ENCODE results near the gene ERMP1.
A peak's percentile ranks its signal among the peaks of the same experiment; 100 is the strongest.

Gene ERMP1

GRCh38 chr9:5835808-5836207 is 2.9 kb upstream of the ERMP1 start:
- Histone ChIP-seq H3K36me3 (ENCODE audit: insufficient read depth, low read depth, low read length) (no peaks in the 10 kb centered on the region), H3K4me3 (ENCODE audit: low read length) (no peak overlapping the region), H3K9me3 (ENCODE audit: insufficient read depth, low read depth, low read length) (no peaks in the 10 kb centered on the region), H3K4me1 (ENCODE audit: insufficient read depth, low read length) (peaks cover 18% of the 10 kb centered on the region), H3K27me3 (ENCODE audit: insufficient read depth, low read length) (peaks cover 11% of the 10 kb centered on the region; the same call in 1 of the 2 replicates), H3K9ac (ENCODE audit: low read depth, low read length) (no peak overlapping the region), H3K27ac (ENCODE audit: low read length) (no peak overlapping the region)

- Histone ChIP-seq H3K27ac (ENCODE audit: low read length) (no peak overlapping the region), H3K9me3 (ENCODE audit: insufficient read depth, low read depth, low read length) (no peaks in the 10 kb centered on the region), H3K36me3 (ENCODE audit: insufficient read depth, low read depth, low read length) (peaks cover 4% of the 10 kb centered on the region; the same call in 1 of the 2 replicates), H3K27me3 (ENCODE audit: insufficient read depth, low read length) (peaks cover 11% of the 10 kb centered on the region; the same call in 1 of the 2 replicates), H3K4me3 (ENCODE audit: low read length) (no peak overlapping the region), H3K9ac (ENCODE audit: low read depth, low read length) (no peak overlapping the region), H3K4me1 (ENCODE audit: insufficient read depth, low read length) (peaks cover 15% of the 10 kb centered on the region)
Observed at GRCh38 chr9:5834214-5834613, 1.3 kb upstream of the ERMP1 start.

GRCh38 chr9:5832071-5832537 is 813 bp downstream of the ERMP1 start:
- Histone ChIP-seq H3K9ac (ENCODE audit: low read depth, low read length) (peak overlapping the region; percentile 80), H3K9me3 (ENCODE audit: insufficient read depth, low read depth, low read length) (no peaks in the 10 kb centered on the region), H3K4me3 (ENCODE audit: low read length) (peak overlapping the region; percentile 87), H3K27ac (ENCODE audit: low read length) (no peak overlapping the region), H3K27me3 (ENCODE audit: insufficient read depth, low read length) (peaks cover 11% of the 10 kb centered on the region; the same call in 1 of the 2 replicates), H3K36me3 (ENCODE audit: insufficient read depth, low read depth, low read length) (peaks cover 15% of the 10 kb centered on the region), H3K4me1 (ENCODE audit: insufficient read depth, low read length) (peaks cover 11% of the 10 kb centered on the region)

- Histone ChIP-seq H3K27me3 (ENCODE audit: insufficient read depth, low read length) (no peaks in the 10 kb centered on the region), H3K4me1 (ENCODE audit: insufficient read depth, low read length) (no peaks in the 10 kb centered on the region)
Observed at GRCh38 chr9:5825895-5826622, 6.9 kb downstream of the ERMP1 start.

GRCh38 chr9:5825223-5825622 is 7.7 kb downstream of the ERMP1 start:
- H3K9ac ChIP-seq (ENCODE audit: low read depth, low read length): no peak overlapping the region
- no peak overlapping the region for H3K4me3 ChIP-seq (ENCODE audit: low read length)
- no peaks in the 10 kb centered on the region for H3K27me3 ChIP-seq (ENCODE audit: insufficient read depth, low read length)
- no peaks in the 10 kb centered on the region for H3K4me1 ChIP-seq (ENCODE audit: insufficient read depth, low read length)
- no peaks in the 10 kb centered on the region for H3K9me3 ChIP-seq (ENCODE audit: insufficient read depth, low read depth, low read length)
- peaks cover 39% of the 10 kb centered on the region for H3K36me3 ChIP-seq (ENCODE audit: insufficient read depth, low read depth, low read length)
- no peak overlapping the region for H3K27ac ChIP-seq (ENCODE audit: low read length)

More at GRCh38 chr9:5825895-5826622, 6.9 kb downstream of the ERMP1 start:
- Histone ChIP-seq H3K9ac (ENCODE audit: low read depth, low read length) (no peak overlapping the region), H3K9me3 (ENCODE audit: insufficient read depth, low read depth, low read length) (no peaks in the 10 kb centered on the region), H3K27ac (ENCODE audit: low read length) (no peak overlapping the region), H3K4me3 (ENCODE audit: low read length) (no peak overlapping the region), H3K36me3 (ENCODE audit: insufficient read depth, low read depth, low read length) (peaks cover 39% of the 10 kb centered on the region)

GRCh38 chr9:5820425-5820824 is 12.5 kb downstream of the ERMP1 start:
- Histone ChIP-seq H3K27me3 (ENCODE audit: insufficient read depth, low read length) (no peaks in the 10 kb centered on the region), H3K9me3 (ENCODE audit: insufficient read depth, low read depth, low read length) (no peaks in the 10 kb centered on the region), H3K9ac (ENCODE audit: low read depth, low read length) (no peak overlapping the region), H3K4me1 (ENCODE audit: insufficient read depth, low read length) (no peaks in the 10 kb centered on the region), H3K27ac (ENCODE audit: low read length) (no peak overlapping the region), H3K4me3 (ENCODE audit: low read length) (no peak overlapping the region), H3K36me3 (ENCODE audit: insufficient read depth, low read depth, low read length) (peaks cover 24% of the 10 kb centered on the region)

- Histone ChIP-seq H3K9me3 (ENCODE audit: insufficient read depth, low read depth, low read length) (no peaks in the 10 kb centered on the region), H3K4me3 (ENCODE audit: low read length) (no peak overlapping the region), H3K4me1 (ENCODE audit: insufficient read depth, low read length) (no peaks in the 10 kb centered on the region), H3K9ac (ENCODE audit: low read depth, low read length) (no peak overlapping the region), H3K27me3 (ENCODE audit: insufficient read depth, low read length) (no peaks in the 10 kb centered on the region), H3K27ac (ENCODE audit: low read length) (no peak overlapping the region), H3K36me3 (ENCODE audit: insufficient read depth, low read depth, low read length) (peaks cover 21% of the 10 kb centered on the region)
Observed at GRCh38 chr9:5819174-5819573, 13.7 kb downstream of the ERMP1 start.

GRCh38 chr9:5818424-5819142 is 14.3 kb downstream of the ERMP1 start:
- Histone ChIP-seq H3K36me3 (ENCODE audit: insufficient read depth, low read depth, low read length) (peaks cover 24% of the 10 kb centered on the region), H3K27ac (ENCODE audit: low read length) (no peak overlapping the region), H3K4me3 (ENCODE audit: low read length) (no peak overlapping the region), H3K9ac (ENCODE audit: low read depth, low read length) (no peak overlapping the region), H3K4me1 (ENCODE audit: insufficient read depth, low read length) (no peaks in the 10 kb centered on the region), H3K9me3 (ENCODE audit: insufficient read depth, low read depth, low read length) (no peaks in the 10 kb centered on the region), H3K27me3 (ENCODE audit: insufficient read depth, low read length) (no peaks in the 10 kb centered on the region)

GRCh38 chr9:5817862-5818261 is 15.1 kb downstream of the ERMP1 start:
- Histone ChIP-seq H3K27ac (ENCODE audit: low read length) (no peak overlapping the region), H3K27me3 (ENCODE audit: insufficient read depth, low read length) (no peaks in the 10 kb centered on the region), H3K9me3 (ENCODE audit: insufficient read depth, low read depth, low read length) (no peaks in the 10 kb centered on the region), H3K36me3 (ENCODE audit: insufficient read depth, low read depth, low read length) (peaks cover 19% of the 10 kb centered on the region), H3K9ac (ENCODE audit: low read depth, low read length) (no peak overlapping the region), H3K4me3 (ENCODE audit: low read length) (no peak overlapping the region), H3K4me1 (ENCODE audit: insufficient read depth, low read length) (no peaks in the 10 kb centered on the region)

- H3K4me3 ChIP-seq (ENCODE audit: low read length): no peak overlapping the region
- H3K9me3 ChIP-seq (ENCODE audit: insufficient read depth, low read depth, low read length): no peaks in the 10 kb centered on the region
- H3K9ac ChIP-seq (ENCODE audit: low read depth, low read length): no peak overlapping the region
- peaks cover 28% of the 10 kb centered on the region for H3K36me3 ChIP-seq (ENCODE audit: insufficient read depth, low read depth, low read length)
- no peaks in the 10 kb centered on the region for H3K4me1 ChIP-seq (ENCODE audit: insufficient read depth, low read length)
- H3K27ac ChIP-seq (ENCODE audit: low read length): no peak overlapping the region
- no peaks in the 10 kb centered on the region for H3K27me3 ChIP-seq (ENCODE audit: insufficient read depth, low read length)
Observed at GRCh38 chr9:5815461-5815860, 17.5 kb downstream of the ERMP1 start.

GRCh38 chr9:5813824-5814223 is 19.1 kb downstream of the ERMP1 start:
- Histone ChIP-seq H3K27ac (ENCODE audit: low read length) (no peak overlapping the region), H3K4me1 (ENCODE audit: insufficient read depth, low read length) (no peaks in the 10 kb centered on the region), H3K4me3 (ENCODE audit: low read length) (no peak overlapping the region), H3K9me3 (ENCODE audit: insufficient read depth, low read depth, low read length) (no peaks in the 10 kb centered on the region), H3K9ac (ENCODE audit: low read depth, low read length) (no peak overlapping the region), H3K27me3 (ENCODE audit: insufficient read depth, low read length) (no peaks in the 10 kb centered on the region), H3K36me3 (ENCODE audit: insufficient read depth, low read depth, low read length) (peaks cover 39% of the 10 kb centered on the region)

- no peak overlapping the region for H3K4me3 ChIP-seq (ENCODE audit: low read length)
- H3K4me1 ChIP-seq (ENCODE audit: insufficient read depth, low read length): no peaks in the 10 kb centered on the region
- H3K9me3 ChIP-seq (ENCODE audit: insufficient read depth, low read depth, low read length): no peaks in the 10 kb centered on the region
- no peak overlapping the region for H3K9ac ChIP-seq (ENCODE audit: low read depth, low read length)
- H3K36me3 ChIP-seq (ENCODE audit: insufficient read depth, low read depth, low read length): peaks cover 35% of the 10 kb centered on the region
- no peaks in the 10 kb centered on the region for H3K27me3 ChIP-seq (ENCODE audit: insufficient read depth, low read length)
- no peak overlapping the region for H3K27ac ChIP-seq (ENCODE audit: low read length)
Observed at GRCh38 chr9:5811751-5812150, 21.2 kb downstream of the ERMP1 start.
